Upper lobe of right lung (tissue), 1 donor: ENCODE measurements around the gene SVIL. TPM values are rescaled to one million over a fixed set of nuclear protein-coding genes. Genes with fewer than 3 reads are reported as not detected.

ENCODE experiments used
- ATAC-seq: fragments of 200-7000 bp; cut with Tn5 transposase; one replicate; pipeline ENCODE4 v1.9.1; 2020; ENCODE audit warnings: mild to moderate bottlenecking, moderate library complexity
- DNase-seq: peaks from one replicate; pipeline ENCODE4 v3.0.0-alpha.2; 2020
- H3K27ac ChIP-seq: fragments of 200-600 bp; one replicate; pipeline ENCODE4 v1.8.0; 2022
- H3K27me3 ChIP-seq: fragments of 200-600 bp; one replicate; pipeline ENCODE4 v1.8.0; 2022; ENCODE audit warnings: mild to moderate bottlenecking
- H3K36me3 ChIP-seq: fragments of 200-600 bp; one replicate; pipeline ENCODE4 v1.8.0; 2022
- H3K4me1 ChIP-seq: fragments of 200-600 bp; one replicate; pipeline ENCODE4 v1.8.0; 2022
- H3K4me3 ChIP-seq: fragments of 200-600 bp; one replicate; pipeline ENCODE4 v1.8.0; 2022; ENCODE audit warnings: mild to moderate bottlenecking
- H3K9me3 ChIP-seq: fragments of 200-600 bp; one replicate; pipeline ENCODE4 v1.8.0; 2022
- intact Hi-C: fragments of 100-400 bp; cut with DNase I; formaldehyde crosslinking; loops from one replicate; pipeline ENCODE4 v1.11.0; 2022
- total RNA-seq: library from RNA; stranded (reverse); fragmentation: NEBNext Ultra II Directional; extraction: Animal tissue kit (Norgen Biotek cat#: 25700); gene quantifications from one replicate; pipeline ENCODE4 v1.2.1, GENCODE V29; 2021
- TF ChIP-seq, protein P1 (sequence below): fragments of 200-600 bp; IDR thresholded peaks from one replicate; pipeline ENCODE4 v1.8.0; 2022; ENCODE audit warnings: antibody characterized with exemption
- donor health status: DM: no; HTN: yes; CAD: no; lungs with severe emphysema.

The SVIL gene
- total RNA-seq, 1 donor from 2014 or later: 106 TPM

DNA sequence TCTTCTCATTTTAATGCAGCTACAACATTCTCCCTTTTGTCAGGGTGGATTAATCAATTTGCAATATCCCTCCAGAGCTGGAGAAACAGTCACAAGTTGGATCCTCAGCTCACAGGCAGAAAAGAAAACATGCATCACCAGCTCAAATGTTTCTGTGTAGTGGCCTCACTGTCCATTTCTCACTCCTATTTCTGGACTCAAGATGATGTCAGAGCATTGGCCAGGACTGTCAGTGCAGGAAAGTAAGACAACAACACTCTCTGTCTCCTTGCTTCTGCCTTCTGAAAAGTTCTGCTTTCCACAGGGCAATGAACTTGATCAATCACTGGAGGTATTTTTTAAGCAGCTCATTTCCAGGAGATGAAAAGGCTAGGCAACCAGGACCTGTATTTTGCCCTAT is 8.2 kb upstream of the SVIL start:
- no peak overlapping the region for H3K4me3 ChIP-seq
- no peaks in the 10 kb centered on the region for H3K27me3 ChIP-seq
- H3K9me3 ChIP-seq: no peaks in the 10 kb centered on the region
- H3K27ac ChIP-seq: peak overlapping the region; percentile 19
- no peaks in the 10 kb centered on the region for H3K36me3 ChIP-seq
- H3K4me1 ChIP-seq: peaks cover 18% of the 10 kb centered on the region
- TF ChIP-seq, protein P1, sequence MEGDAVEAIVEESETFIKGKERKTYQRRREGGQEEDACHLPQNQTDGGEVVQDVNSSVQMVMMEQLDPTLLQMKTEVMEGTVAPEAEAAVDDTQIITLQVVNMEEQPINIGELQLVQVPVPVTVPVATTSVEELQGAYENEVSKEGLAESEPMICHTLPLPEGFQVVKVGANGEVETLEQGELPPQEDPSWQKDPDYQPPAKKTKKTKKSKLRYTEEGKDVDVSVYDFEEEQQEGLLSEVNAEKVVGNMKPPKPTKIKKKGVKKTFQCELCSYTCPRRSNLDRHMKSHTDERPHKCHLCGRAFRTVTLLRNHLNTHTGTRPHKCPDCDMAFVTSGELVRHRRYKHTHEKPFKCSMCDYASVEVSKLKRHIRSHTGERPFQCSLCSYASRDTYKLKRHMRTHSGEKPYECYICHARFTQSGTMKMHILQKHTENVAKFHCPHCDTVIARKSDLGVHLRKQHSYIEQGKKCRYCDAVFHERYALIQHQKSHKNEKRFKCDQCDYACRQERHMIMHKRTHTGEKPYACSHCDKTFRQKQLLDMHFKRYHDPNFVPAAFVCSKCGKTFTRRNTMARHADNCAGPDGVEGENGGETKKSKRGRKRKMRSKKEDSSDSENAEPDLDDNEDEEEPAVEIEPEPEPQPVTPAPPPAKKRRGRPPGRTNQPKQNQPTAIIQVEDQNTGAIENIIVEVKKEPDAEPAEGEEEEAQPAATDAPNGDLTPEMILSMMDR: no peak
- intact Hi-C loops: no loop called here
- ATAC-seq (peak; percentile 47), DNase-seq (no peak)

DNA sequence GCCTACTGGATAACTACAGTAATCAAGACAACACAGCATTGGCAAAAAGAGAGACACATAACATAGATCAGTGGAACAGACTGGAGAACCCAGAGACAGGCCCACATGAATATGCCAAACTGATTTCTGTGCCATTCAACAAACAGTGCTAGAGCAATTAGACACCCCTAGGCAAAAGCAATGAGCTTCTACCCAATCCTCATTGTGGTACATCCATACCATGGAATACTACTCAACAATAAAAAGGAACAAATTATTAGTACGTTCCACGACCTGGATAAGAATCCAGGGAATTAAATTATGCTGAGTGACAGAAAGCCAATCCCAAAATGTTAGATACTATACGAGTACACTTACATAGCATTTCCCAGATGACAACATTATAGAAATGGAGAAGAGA is 2.8 kb upstream of the SVIL start:
- Histone ChIP-seq H3K4me3 (no peak overlapping the region), H3K27ac (no peak overlapping the region), H3K36me3 (no peaks in the 10 kb centered on the region), H3K9me3 (no peaks in the 10 kb centered on the region), H3K4me1 (peaks cover 38% of the 10 kb centered on the region), H3K27me3 (no peaks in the 10 kb centered on the region)
- DNase-seq (no peak), ATAC-seq (no peak)
- intact Hi-C loops: no loop called here
- TF ChIP-seq, protein P1: no peak

DNA sequence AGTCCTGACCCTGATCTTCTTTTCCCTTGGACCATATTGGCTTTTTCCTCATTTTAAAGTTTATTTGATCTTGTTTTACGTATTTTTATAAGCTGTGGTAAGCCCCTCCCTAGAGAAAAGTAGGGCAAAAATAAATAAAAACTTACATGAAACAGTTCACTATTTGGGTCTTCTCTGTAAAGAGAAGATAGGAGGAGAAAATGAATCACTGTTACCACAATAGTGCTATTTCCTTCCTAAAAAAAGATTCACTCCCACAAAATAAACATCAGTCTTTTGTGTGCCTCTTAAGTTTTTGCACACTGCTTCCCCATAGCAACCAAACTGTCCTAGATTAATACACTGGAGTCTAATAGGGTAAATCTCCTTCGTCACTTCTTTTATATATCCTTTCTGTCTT is 1.4 kb upstream of the SVIL start:
- peaks cover 38% of the 10 kb centered on the region for H3K4me1 ChIP-seq
- H3K4me3 ChIP-seq: no peak overlapping the region
- TF ChIP-seq, protein P1: no peak
- H3K9me3 ChIP-seq: no peaks in the 10 kb centered on the region
- DNase-seq: no peak
- peak; percentile 59 for ATAC-seq
- no peaks in the 10 kb centered on the region for H3K27me3 ChIP-seq
- H3K36me3 ChIP-seq: no peaks in the 10 kb centered on the region
- intact Hi-C loops: no loop called here
- H3K27ac ChIP-seq: peak overlapping the region; percentile 40

DNA sequence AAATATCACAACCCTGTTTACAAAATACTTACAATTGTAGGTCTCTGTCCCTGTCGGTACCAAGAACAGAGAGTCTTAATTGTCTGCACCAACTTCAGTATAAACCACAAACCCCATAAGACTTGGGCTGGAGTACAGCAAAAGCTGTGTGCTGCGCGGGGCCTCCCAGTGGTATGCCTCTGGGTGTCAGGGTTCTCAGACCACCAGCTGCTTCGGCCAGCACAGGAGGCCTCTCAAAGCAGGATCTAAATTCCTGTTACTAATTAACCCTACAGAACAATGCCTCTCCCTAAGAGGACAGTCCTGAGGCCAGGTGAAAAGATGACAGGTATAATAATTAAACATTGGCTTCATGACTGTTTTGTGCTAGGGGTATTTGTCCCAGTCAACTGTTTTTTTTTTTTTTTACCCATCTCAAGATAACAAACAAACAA is 957 bp upstream of the SVIL start:
- H3K27me3 ChIP-seq: no peaks in the 10 kb centered on the region
- TF ChIP-seq, protein P1: no peak
- H3K4me1 ChIP-seq: peaks cover 41% of the 10 kb centered on the region
- no peak overlapping the region for H3K4me3 ChIP-seq
- H3K9me3 ChIP-seq: no peaks in the 10 kb centered on the region
- no peaks in the 10 kb centered on the region for H3K36me3 ChIP-seq
- intact Hi-C loops: no loop called here
- no peak for ATAC-seq
- DNase-seq: no peak
- peak overlapping the region; percentile 47 for H3K27ac ChIP-seq

DNA sequence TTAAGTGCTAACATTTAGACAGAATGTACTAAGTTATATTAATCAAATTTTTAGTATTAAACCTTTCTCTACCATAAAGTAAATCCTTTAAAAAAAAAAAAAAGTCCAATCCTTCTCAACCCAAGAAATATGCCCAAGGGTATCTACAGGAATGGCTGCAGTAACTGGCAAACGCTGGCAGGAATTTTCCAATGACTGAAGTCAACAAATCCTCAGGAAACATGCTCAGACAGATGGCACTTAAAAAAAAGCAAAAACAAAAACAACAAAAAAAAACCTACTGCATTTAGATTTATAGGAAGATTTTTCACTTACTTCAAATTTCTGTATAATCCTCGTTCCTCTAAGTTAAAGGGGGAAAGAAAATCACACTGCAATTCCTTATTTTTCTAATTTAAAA is 666 bp downstream of the SVIL start:
- no peaks in the 10 kb centered on the region for H3K27me3 ChIP-seq
- H3K4me1 ChIP-seq: peaks cover 51% of the 10 kb centered on the region
- ATAC-seq (no peak), DNase-seq (no peak)
- no peak overlapping the region for H3K27ac ChIP-seq
- H3K4me3 ChIP-seq: no peak overlapping the region
- intact Hi-C loops: no loop called here
- H3K9me3 ChIP-seq: no peaks in the 10 kb centered on the region
- no peaks in the 10 kb centered on the region for H3K36me3 ChIP-seq
- TF ChIP-seq, protein P1: no peak

DNA sequence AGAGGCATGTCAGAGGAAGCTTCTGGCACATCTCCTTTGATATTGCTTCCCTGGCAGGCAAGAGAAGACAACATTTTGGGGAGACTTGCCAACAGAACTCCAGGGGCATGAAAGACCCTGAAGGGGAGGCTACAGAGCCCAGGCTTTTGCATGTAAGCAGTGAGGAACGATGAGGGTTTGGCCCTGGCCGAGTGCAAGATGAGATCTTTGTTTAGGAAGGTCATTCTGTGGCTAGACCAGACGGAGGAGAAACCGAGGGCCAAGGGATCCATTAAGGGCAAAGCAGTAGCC is 3.8 kb downstream of the SVIL start:
- DNase-seq (no peak), ATAC-seq (no peak)
- H3K9me3 ChIP-seq: no peaks in the 10 kb centered on the region
- TF ChIP-seq, protein P1: no peak
- peaks cover 55% of the 10 kb centered on the region for H3K4me1 ChIP-seq
- H3K27me3 ChIP-seq: no peaks in the 10 kb centered on the region
- no peak overlapping the region for H3K4me3 ChIP-seq
- intact Hi-C loops: no loop called here
- H3K36me3 ChIP-seq: no peaks in the 10 kb centered on the region
- H3K27ac ChIP-seq: peak overlapping the region; percentile 89
